ENCODE results near the gene SLC6A17.

DNA sequence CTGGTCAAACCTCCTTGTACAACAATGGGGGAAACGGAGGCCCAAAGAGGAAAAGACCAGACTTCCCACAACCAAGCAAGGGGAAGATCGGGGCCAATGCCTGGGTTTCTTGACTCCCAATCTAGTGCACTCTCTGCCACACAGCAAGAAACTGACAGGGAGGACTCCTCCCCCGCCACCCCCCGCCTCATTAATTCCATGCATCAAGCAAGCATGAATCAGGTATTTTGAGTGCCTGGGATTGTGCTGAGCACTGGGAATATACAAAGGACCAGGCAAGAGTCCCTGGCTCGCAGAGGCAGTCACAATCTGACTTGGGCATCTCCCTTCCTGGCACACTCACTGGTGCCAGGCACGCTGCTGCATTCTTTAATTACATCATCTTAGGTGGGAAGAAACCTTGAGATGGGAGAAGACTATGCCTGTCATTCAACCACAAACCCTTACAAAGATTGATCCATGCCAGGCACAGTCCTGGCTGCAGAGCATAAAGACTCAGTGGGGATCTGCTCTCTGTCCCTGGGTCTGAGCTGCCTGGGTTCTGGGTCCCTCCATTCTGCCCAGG, 55.4 kb downstream of the SLC6A17 start:
- no peak for TF ChIP-seq POLR2AphosphoS5 (IDR thresholded peaks at IDR 0.05)
- TF ChIP-seq, protein P1, sequence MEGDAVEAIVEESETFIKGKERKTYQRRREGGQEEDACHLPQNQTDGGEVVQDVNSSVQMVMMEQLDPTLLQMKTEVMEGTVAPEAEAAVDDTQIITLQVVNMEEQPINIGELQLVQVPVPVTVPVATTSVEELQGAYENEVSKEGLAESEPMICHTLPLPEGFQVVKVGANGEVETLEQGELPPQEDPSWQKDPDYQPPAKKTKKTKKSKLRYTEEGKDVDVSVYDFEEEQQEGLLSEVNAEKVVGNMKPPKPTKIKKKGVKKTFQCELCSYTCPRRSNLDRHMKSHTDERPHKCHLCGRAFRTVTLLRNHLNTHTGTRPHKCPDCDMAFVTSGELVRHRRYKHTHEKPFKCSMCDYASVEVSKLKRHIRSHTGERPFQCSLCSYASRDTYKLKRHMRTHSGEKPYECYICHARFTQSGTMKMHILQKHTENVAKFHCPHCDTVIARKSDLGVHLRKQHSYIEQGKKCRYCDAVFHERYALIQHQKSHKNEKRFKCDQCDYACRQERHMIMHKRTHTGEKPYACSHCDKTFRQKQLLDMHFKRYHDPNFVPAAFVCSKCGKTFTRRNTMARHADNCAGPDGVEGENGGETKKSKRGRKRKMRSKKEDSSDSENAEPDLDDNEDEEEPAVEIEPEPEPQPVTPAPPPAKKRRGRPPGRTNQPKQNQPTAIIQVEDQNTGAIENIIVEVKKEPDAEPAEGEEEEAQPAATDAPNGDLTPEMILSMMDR (IDR thresholded peaks at IDR 0.05) = no peak

Data from prostate gland (tissue), 2 donors.